ENCODE data around the gene KDSR. TPM values are rescaled to one million over a fixed set of nuclear protein-coding genes. Genes with fewer than 3 reads are reported as not detected.

KDSR gene
- total RNA-seq, 2 experiments from 2014 or later: 38.2 to 38.4 TPM

DNA sequence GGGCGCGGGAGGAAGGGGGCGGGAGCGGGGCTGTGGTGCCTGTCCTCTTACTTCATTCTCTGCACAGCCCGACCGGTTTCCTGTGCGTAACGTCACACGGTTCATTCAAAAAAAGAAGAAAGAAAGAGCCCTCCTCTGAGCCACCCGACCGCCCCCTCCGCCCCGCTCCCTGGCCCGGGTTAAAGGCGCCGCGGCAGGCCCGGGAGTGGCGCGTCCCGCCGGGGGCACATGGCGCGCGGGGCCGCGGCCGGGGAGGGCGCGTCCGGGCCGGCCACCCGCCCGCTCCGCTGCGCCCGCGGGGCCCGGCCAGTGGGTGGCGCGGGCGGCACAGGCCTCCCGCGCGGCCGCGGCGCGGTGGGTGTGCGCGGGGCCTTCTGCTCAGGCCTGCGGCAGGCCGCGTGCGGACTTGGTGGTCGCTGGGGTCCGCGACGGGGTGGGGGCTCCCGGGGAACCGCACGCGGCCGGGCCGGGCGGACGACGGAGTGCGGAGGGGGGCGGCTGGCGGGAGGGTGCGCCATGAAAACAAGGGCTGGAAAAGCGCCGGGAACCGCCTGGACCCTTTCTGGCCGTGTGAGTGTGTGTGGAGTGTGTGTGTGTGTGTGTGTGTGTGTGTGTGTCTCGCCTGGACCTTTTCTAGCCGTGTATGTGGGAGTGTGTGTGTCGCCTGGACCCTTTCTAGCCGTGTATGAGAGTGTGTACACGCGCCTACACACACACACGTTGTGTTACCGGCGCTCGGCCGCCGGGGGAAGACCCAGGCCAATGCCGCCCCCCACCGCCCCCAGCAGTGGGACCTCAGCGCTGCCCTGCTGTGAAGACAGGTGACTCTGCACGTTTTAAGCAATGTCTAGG, 46.7 kb downstream of the KDSR start:
- H3K4me3 Mint-ChIP-seq: peak overlapping the region; percentile 94
- peak; percentile 93 for DNase-seq
- H3K27ac Mint-ChIP-seq: peak overlapping the region; percentile 91
- H3K27me3 Mint-ChIP-seq (ENCODE audit: low read depth): no peaks in the 10 kb centered on the region
- CTCF ChIA-PET: interaction anchor here (1.2 to 8.0 kb wide), 16 partner anchors 17 to 303 kb away, joined by 3 to 144 read pairs (median 39); no protein-coding TSS in a partner anchor
- POLR2A ChIA-PET: interaction anchor here (0.6 to 3.9 kb wide), 12 partner anchors 10 to 302 kb away, joined by 3 to 205 read pairs (median 6); no protein-coding TSS in a partner anchor
- H3K9me3 Mint-ChIP-seq (ENCODE audit: insufficient read depth): no peaks in the 10 kb centered on the region
- ATAC-seq: peak; percentile 81
- H3K4me1 Mint-ChIP-seq (ENCODE audit: low read depth): peaks cover 26% of the 10 kb centered on the region
- H3K36me3 Mint-ChIP-seq (ENCODE audit: low read depth): peaks cover 39% of the 10 kb centered on the region

DNA sequence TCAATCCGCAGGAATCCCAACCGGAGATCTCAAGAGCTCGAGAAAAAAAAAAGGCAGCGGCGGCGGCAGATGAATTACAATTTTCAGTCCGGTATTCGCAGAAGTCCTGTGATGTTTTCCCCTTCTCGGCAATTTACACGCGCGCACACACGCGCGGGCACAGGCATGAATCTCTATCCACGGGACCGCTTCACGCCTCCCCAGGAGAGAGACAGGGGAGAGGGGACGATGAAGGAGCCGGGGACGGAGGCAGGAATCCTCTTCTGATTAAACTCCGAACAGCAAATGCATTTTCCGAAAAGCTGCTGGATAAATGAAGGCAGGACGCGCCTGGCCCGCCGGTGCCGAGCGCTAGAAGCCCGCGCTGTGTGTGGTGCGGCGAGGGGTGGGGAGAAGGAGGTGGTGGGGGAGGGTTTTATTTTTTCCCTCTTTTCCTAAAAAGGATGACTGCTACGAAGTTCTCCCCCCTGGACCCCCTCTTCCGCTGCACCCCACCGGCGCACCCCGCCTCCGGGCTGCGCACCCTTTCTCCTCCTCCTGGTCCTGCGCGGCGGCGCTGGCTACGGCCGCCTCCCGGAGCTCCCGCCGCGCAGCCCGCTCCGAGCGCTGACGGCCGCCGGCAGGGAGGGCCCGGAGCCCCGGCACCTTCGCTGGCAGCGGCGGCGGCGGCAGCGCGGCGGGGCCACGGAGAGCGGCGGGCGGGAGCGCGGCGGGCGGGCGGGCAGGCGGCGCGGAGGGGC, 47.5 kb downstream of the KDSR start, which contains the start of gene BCL2:
TSS of gene BCL2 (minus strand) at position 387 of the 740 bp plus-strand sequence.
- H3K27ac Mint-ChIP-seq: peak within 1 kb of the TSS; percentile 94
- H3K4me1 Mint-ChIP-seq (ENCODE audit: low read depth): peaks cover 32% of the 10 kb centered on the region
- DNase-seq: peak; percentile 73
- no peaks in the 10 kb centered on the region for H3K9me3 Mint-ChIP-seq (ENCODE audit: insufficient read depth)
- CTCF ChIA-PET: interaction anchor here (1.0 to 3.9 kb wide), 23 partner anchors 16 to 302 kb away, joined by 3 to 84 read pairs (median 18); no protein-coding TSS in a partner anchor
- H3K27me3 Mint-ChIP-seq (ENCODE audit: low read depth): no peaks in the 10 kb centered on the region
- H3K36me3 Mint-ChIP-seq (ENCODE audit: low read depth): peaks cover 47% of the 10 kb centered on the region
- ATAC-seq: peak; percentile 55
- peak within 1 kb of the TSS; percentile 94 for H3K4me3 Mint-ChIP-seq
- POLR2A ChIA-PET: interaction anchor here (0.6 to 3.9 kb wide), 16 partner anchors 20 to 302 kb away, joined by 3 to 205 read pairs (median 6); no protein-coding TSS in a partner anchor

DNA sequence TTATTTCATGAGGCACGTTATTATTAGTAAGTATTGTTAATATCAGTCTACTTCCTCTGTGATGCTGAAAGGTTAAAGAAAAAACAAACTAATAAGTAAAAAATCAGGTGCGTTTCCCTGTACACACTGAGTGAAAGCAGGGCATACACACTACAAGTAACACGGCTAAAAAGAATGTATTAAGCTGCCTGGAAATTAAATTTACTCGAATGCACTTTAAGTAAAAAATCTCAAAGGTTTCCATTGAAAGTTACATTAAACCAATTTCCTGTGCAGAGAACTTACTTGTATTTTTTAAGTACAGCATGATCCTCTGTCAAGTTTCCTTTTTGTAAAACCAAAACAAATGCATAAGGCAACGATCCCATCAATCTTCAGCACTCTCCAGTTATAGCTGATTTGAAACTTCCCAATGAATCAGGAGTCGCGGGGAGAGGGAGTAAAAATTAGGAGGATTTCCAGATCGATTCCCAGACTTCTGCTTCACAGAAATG, 48.1 kb downstream of the KDSR start:
- Mint-ChIP-seq H3K4me3 (peak overlapping the region; percentile 87), H3K27me3 (ENCODE audit: low read depth) (no peaks in the 10 kb centered on the region), H3K27ac (peak overlapping the region; percentile 94), H3K9me3 (ENCODE audit: insufficient read depth) (no peaks in the 10 kb centered on the region), H3K36me3 (ENCODE audit: low read depth) (peaks cover 53% of the 10 kb centered on the region), H3K4me1 (ENCODE audit: low read depth) (peaks cover 37% of the 10 kb centered on the region)
- ChIA-PET POLR2A (interaction anchor here (0.9 to 3.9 kb wide), 19 partner anchors 17 to 187 kb away, joined by 3 to 205 read pairs (median 6); no protein-coding TSS in a partner anchor), CTCF (interaction anchor here (1.0 to 3.9 kb wide), 30 partner anchors 15 to 302 kb away, joined by 3 to 84 read pairs (median 14); no protein-coding TSS in a partner anchor)
- ATAC-seq (no peak), DNase-seq (no peak)

DNA sequence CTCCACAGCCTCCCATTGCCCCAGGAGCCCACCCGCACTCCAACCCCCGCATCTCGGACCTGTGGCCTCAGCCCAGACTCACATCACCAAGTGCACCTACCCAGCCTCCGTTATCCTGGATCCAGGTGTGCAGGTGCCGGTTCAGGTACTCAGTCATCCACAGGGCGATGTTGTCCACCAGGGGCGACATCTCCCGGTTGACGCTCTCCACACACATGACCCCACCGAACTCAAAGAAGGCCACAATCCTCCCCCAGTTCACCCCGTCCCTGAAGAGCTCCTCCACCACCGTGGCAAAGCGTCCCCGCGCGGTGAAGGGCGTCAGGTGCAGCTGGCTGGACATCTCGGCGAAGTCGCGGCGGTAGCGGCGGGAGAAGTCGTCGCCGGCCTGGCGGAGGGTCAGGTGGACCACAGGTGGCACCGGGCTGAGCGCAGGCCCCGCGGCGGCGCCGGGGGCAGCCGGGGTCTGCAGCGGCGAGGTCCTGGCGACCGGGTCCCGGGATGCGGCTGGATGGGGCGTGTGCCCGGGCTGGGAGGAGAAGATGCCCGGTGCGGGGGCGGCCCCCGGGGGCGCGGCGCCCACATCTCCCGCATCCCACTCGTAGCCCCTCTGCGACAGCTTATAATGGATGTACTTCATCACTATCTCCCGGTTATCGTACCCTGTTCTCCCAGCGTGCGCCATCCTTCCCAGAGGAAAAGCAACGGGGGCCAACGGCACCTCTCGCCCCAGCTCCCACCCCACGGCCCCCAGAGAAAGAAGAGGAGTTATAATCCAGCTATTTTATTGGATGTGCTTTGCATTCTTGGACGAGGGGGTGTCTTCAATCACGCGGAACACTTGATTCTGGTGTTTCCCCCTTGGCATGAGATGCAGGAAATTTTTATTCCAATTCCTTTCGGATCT, 48.8 kb downstream of the KDSR start:
- POLR2A ChIA-PET: interaction anchor here (0.6 to 3.9 kb wide), 27 partner anchors 11 to 301 kb away, joined by 3 to 205 read pairs (median 5); no protein-coding TSS in a partner anchor
- peak; percentile 57 for ATAC-seq
- Mint-ChIP-seq H3K27ac (peak overlapping the region; percentile 94), H3K4me1 (ENCODE audit: low read depth) (peaks cover 44% of the 10 kb centered on the region), H3K9me3 (ENCODE audit: insufficient read depth) (no peaks in the 10 kb centered on the region), H3K27me3 (ENCODE audit: low read depth) (no peaks in the 10 kb centered on the region), H3K4me3 (peak overlapping the region; percentile 87), H3K36me3 (ENCODE audit: low read depth) (peaks cover 59% of the 10 kb centered on the region)
- CTCF ChIA-PET: interaction anchor here (0.6 to 3.9 kb wide), 54 partner anchors 10 to 301 kb away, joined by 3 to 84 read pairs (median 8); no protein-coding TSS in a partner anchor
- peak; percentile 91 for DNase-seq

DNA sequence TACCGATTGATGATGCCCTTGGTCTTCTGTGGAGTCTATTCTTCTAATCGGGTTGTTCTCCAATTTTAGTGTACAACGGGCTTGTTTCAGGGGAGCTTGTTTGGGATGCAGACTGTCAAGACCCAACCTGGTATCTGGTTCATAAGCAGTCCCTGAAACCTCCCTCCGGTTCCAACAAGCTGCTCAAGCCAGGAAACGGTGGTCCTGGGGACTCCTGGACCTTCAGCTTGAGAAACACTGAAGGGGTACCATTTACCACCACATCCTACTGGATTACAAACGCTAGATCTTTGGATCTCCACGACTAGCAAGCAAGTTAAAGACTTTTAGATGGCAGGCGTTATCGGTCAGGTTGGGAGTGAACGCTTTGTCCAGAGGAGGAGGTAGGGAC, 49.5 kb downstream of the KDSR start:
- Mint-ChIP-seq H3K36me3 (ENCODE audit: low read depth) (peaks cover 66% of the 10 kb centered on the region), H3K4me1 (ENCODE audit: low read depth) (peaks cover 43% of the 10 kb centered on the region), H3K27me3 (ENCODE audit: low read depth) (no peaks in the 10 kb centered on the region), H3K9me3 (ENCODE audit: insufficient read depth) (no peaks in the 10 kb centered on the region), H3K4me3 (peak overlapping the region; percentile 87), H3K27ac (peak overlapping the region; percentile 80)
- CTCF ChIA-PET: interaction anchor here (0.7 to 3.9 kb wide), 52 partner anchors 9 to 300 kb away, joined by 3 to 84 read pairs (median 9); no protein-coding TSS in a partner anchor
- ATAC-seq (no peak), DNase-seq (no peak)
- POLR2A ChIA-PET: interaction anchor here (0.9 to 3.9 kb wide), 23 partner anchors 10 to 300 kb away, joined by 3 to 205 read pairs (median 8); no protein-coding TSS in a partner anchor

DNA sequence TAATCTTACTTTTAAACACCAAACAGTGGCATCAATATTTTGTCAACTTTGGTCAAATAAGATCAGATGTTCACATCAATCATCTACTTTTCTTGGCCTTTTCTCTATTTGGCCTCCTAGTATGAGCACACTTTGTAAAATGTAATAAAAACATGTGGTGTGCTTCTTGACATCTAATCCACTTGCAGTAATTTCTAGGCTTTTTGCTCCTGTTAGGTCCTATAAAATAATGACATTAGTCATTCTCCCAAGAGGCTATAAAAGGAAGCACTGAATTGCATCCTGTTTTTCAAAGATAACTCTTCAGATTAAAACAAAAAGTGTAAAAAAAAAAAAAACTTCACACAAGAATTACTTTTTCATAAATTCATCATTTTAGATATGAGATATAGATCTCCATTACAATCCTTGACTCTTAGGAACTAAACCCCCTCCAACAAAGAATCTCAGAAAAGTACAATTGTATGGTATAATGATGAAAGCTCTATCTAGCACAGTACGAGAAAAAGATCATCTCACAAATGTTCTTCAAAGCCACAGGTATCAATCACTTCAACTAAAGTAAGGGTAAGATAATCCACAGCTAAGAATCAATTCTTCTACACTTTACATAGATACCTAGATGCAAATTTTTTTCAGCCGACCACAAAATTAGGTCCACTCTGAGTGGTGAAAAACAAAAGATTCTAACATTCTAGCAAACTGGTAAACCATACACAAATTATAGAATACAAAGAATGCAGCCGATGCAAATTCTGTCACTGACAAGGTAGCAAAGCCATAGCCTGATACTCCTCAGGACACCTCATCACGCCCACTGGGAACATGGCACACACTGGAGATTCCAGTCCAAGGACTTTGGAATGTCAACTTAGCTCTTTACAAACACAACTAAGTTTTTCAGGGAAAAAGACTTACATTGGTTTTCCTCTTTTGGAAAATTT, 50.1 kb downstream of the KDSR start:
- no peaks in the 10 kb centered on the region for H3K27me3 Mint-ChIP-seq (ENCODE audit: low read depth)
- H3K4me3 Mint-ChIP-seq: peak overlapping the region; percentile 87
- H3K27ac Mint-ChIP-seq: peak overlapping the region; percentile 80
- DNase-seq (no peak), ATAC-seq (no peak)
- peaks cover 72% of the 10 kb centered on the region for H3K36me3 Mint-ChIP-seq (ENCODE audit: low read depth)
- ChIA-PET CTCF (interaction anchor here (0.8 to 3.9 kb wide), 43 partner anchors 8 to 300 kb away, joined by 3 to 84 read pairs (median 10); no protein-coding TSS in a partner anchor), POLR2A (interaction anchor here (0.6 to 3.9 kb wide), 16 partner anchors 9 to 218 kb away, joined by 3 to 205 read pairs (median 10); no protein-coding TSS in a partner anchor)
- H3K4me1 Mint-ChIP-seq (ENCODE audit: low read depth): peaks cover 44% of the 10 kb centered on the region
- H3K9me3 Mint-ChIP-seq (ENCODE audit: insufficient read depth): no peaks in the 10 kb centered on the region

DNA sequence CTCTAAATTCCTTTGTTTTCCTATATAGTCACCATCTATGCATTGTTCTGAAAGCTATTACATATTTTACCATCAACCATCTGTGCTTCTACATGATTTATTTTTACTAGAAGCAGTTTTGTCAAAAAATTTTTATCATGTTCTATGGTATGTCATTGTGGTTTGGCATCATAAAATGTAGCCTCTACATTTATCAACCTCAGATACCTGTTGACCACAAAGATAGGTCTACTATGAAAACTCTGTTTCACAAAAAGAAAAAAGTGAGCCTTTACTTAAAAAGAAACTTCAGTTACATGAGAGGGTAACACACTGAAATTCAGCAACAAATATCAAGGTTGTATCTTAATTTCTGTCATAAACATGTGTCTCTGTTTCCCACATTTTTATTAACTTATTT, 51.1 kb downstream of the KDSR start:
- Mint-ChIP-seq H3K4me1 (ENCODE audit: low read depth) (peaks cover 47% of the 10 kb centered on the region), H3K4me3 (peak overlapping the region; percentile 87), H3K9me3 (ENCODE audit: insufficient read depth) (no peaks in the 10 kb centered on the region), H3K27me3 (ENCODE audit: low read depth) (no peaks in the 10 kb centered on the region), H3K27ac (peak overlapping the region; percentile 56), H3K36me3 (ENCODE audit: low read depth) (peaks cover 82% of the 10 kb centered on the region)
- ChIA-PET POLR2A (interaction anchor here (0.8 to 3.0 kb wide), 7 partner anchors 16 to 159 kb away, joined by 3 to 21 read pairs (median 8); no protein-coding TSS in a partner anchor), CTCF (interaction anchor here (1.1 to 2.7 kb wide), 6 partner anchors 11 to 185 kb away, joined by 3 to 16 read pairs (median 6); no protein-coding TSS in a partner anchor)
- ATAC-seq: no peak
- no peak for DNase-seq

DNA sequence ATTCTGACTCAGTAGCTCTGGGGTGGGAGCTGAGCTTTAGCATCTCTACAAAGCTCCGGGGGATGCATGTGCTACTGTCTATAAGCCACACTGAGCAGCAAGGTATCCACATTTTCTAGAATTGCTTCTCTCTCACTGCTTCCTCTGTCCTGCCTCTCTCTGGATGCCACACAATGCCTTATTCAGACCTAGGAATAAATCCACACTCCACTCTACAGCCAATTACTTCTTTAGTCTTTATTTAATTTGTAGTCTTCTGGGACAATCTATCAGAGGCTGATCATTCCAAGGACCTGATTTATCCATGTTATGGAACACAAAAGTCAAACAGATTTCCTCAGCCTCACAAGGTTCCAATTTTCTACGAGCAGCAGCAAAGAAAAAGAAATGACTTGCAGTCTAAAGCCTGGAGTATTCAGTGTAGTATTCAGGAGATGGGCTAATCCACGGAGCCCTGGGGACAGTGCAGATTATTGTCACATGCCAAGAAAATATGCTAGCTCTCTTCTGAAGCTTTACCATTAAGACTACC, 51.8 kb downstream of the KDSR start:
- Mint-ChIP-seq H3K27ac (peak overlapping the region; percentile 37), H3K27me3 (ENCODE audit: low read depth) (no peaks in the 10 kb centered on the region), H3K4me1 (ENCODE audit: low read depth) (peaks cover 51% of the 10 kb centered on the region), H3K36me3 (ENCODE audit: low read depth) (peaks cover 88% of the 10 kb centered on the region), H3K9me3 (ENCODE audit: insufficient read depth) (no peaks in the 10 kb centered on the region), H3K4me3 (peak overlapping the region; percentile 87)
- ChIA-PET POLR2A (interaction anchor here (0.6 to 3.0 kb wide), 11 partner anchors 16 to 177 kb away, joined by 3 to 21 read pairs (median 7); no protein-coding TSS in a partner anchor), CTCF (interaction anchor here (0.7 to 2.7 kb wide), 17 partner anchors 9 to 184 kb away, joined by 3 to 16 read pairs (median 4); no protein-coding TSS in a partner anchor)
- no peak for DNase-seq
- ATAC-seq: no peak
